HG02610 (cell line): Measurements from ENCODE around the gene NOVA1.
"Not testable (repeated sequence)": the region's sequence is repeated elsewhere in the genome, so short reads cannot be mapped to it uniquely, and the experiment has no call there.

Experiments
- ATAC-seq: cut with Tn5 transposase; IDR thresholded peaks from one replicate; pipeline ENCODE4 v1.9.1; 2021; ENCODE audit warnings: mild to moderate bottlenecking, moderate library complexity; ENCODE audit not compliant: unreplicated experiment

Gene NOVA1, protein sequence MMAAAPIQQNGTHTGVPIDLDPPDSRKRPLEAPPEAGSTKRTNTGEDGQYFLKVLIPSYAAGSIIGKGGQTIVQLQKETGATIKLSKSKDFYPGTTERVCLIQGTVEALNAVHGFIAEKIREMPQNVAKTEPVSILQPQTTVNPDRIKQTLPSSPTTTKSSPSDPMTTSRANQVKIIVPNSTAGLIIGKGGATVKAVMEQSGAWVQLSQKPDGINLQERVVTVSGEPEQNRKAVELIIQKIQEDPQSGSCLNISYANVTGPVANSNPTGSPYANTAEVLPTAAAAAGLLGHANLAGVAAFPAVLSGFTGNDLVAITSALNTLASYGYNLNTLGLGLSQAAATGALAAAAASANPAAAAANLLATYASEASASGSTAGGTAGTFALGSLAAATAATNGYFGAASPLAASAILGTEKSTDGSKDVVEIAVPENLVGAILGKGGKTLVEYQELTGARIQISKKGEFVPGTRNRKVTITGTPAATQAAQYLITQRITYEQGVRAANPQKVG

DNA sequence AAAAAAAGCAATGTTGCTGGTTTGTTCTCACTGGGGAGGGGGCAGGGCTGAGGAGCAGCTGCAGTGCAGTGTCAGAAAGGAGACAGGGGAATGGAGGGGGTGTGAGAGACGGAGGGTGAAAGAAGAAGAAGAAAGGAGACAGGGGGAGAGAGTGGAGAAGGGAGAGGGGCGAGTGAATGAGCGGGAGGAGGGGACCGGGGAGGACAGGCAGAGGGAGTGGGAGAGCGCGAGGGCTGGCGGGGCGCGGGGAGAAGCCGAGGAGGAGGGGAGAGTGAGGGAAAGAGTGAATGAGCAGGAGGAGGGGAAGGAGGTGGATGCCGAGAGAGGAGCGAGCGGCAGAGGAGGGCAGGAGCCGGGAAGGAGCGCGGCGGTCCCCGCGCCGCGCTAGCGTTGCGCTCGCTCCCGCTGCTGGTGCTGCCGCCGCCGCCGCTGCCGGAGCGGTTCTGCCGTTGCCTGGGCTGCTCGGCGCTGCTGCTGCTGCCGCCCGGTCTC lies at the start of gene NOVA1:
Gene NOVA1, minus strand, starts transcription at position 445 of the 492 bp plus-strand sequence. CDS start 597 bp downstream, outside the sequence.
- ATAC-seq, result no peak

DNA sequence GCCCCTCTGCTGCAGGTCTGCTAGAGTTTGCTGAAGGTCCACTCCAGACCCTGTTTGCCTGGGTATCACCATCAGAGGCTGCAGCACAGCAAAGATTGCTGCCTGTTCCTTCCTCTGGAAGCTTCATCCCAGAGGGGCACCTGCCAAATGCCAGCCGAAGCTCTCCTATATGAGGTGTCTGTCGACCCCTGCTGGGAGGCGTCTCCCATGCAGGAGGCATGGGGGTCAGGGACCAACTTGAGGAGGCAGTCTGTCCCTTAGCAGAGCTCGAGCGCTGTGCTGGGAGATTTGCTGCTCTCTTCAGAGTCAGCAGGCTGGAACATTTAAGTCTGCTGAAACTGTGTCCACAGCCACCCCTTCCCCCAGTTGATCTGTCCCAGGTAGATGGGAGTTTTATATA lies 47.2 kb upstream of the NOVA1 start:
- not testable (repeated sequence) for ATAC-seq

DNA sequence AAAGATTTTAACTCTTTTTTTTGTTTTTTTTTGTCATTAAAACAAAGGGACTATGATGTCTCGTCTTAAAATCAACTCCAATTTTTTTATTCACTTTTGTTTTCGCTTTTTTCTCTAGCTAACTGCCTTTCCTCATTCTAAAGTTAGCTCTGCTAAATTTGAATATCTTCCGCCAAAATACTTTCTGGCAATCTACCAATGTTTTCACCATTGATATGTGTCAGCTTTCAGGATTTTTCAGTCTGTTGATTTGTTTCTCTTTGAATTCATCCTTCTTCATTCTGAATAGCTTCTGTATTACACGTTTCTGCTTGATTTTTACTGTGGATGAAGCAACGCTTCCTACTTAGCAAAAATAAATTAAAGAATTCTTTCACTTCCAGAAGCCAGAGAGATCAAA lies 38.7 kb upstream of the NOVA1 start:
- no peak for ATAC-seq

DNA sequence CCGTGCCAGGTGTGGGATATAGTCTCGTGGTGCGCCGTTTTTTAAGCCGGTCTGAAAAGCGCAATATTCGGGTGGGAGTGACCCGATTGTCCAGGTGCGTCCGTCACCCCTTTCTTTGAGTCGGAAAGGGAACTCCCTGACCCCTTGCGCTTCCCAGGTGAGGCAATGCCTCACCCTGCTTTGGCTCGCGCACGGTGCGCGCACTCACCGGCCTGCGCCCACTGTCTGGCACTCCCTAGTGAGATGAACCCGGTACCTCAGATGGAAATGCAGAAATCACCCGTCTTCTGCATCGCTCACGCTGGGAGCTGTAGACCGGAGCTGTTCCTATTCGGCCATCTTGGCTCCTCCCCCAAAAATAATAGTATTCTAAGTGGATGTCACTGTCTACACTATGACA lies 37.1 kb upstream of the NOVA1 start:
- ATAC-seq, result not testable (repeated sequence)

DNA sequence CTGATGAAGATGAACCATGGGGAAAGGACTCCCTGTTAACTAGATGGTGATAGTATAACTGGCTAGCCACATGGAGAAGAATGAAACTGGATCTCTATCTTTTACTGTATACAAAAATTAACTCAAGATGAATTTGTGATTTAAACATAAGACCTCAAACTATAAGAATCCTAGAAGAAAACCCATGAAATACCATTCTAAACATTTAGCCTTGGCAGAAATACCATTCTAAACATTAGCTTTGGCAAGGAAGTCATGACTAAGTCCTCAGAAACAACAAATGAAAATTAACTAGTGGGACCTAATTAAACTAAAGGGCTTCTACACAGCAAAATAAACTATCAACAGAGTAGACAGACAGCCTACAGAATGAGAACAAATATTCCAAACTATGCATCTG lies 28.4 kb upstream of the NOVA1 start:
- ATAC-seq, result no peak

DNA sequence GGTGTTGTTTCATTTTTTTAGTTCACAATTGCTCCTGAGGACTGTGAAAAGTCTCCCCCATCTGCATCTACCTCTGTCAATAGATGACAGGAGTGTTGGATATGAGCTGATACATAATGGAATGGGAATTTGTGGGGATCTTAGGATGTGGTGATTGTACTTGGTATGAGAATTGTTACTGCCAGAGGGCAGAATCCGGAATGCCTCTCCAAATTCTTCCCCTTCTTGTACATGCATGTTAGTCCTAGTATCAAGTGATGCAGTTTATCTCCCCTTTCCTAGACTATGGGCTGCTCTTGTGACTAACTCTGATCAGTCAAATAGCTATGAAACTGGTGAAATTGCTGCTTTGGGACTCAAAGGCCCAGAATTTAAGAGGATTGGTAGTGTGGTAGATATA lies 24.8 kb upstream of the NOVA1 start:
- ATAC-seq, result no peak

DNA sequence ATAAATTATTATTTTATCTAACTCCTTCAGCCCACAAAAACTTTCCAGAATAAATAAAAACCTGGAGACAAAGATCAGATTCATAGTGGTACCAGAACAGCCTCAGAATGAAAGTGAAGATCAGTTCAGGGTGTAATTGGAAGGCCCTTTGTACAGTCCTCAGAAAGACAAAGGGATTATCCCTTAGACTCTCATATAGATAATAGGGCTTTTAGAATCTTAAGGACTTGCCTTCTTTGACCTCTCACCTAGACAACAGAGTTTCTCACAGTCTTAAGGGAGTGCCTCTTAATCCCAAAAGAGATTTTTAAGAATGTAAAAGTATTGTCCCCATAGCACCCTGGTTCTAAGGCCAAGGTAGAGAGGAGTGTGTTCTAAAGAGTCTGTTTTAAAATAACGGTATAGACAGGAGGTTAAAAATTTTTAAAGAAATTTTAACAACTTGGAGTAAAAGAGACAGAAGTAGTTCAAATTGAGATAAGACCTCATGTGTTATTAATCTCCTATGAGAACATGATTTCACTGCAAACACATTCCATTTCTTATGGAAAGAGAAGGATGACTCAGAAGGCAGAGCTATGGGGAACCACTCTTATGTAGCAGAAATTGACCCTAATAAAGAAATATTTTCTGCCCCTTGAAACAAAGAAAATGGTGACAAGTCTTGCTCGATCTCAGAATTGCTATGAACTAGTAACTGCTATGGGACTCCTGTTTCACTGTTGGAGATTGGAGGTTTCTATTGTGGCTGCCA lies 24.2 kb upstream of the NOVA1 start:
- ATAC-seq, result no peak

DNA sequence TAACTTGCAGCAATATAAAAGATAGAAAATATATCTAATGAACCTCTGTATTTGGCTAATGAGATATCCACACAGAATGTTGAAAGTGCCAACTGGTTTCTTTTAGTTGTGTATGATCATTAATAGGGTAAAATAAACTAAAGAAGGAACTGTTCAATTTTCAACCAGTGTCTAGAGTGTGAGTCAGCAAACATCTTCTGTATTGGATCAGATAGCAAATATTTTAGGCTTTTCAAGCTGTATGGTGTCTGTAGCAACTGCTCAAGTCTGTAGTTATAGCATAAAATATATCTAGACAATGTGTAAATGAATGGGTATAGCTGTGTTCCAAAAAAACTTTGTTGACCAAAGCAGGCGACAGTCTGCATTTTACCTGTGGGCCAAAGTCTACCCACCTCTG lies 23.5 kb upstream of the NOVA1 start:
- ATAC-seq, result no peak

DNA sequence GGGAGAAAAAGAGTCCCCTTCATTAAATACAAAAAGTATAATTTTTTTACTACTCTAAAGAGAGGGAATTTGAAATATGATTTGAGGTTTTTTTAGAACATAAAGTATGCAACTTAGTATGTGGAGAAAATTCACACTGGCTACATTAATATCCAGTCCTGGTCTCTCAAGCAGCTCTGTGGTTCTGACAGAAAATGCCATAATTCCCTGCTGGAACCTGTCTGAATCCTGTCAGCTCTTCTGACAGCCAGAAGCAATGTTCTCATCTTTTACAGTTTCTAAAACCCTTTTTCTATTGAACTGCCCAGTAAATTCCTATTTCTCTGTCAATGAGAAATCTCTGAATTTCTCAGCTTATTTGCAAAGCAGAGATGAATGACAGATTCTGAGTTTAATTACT lies 13.4 kb upstream of the NOVA1 start:
- ATAC-seq, result no peak

DNA sequence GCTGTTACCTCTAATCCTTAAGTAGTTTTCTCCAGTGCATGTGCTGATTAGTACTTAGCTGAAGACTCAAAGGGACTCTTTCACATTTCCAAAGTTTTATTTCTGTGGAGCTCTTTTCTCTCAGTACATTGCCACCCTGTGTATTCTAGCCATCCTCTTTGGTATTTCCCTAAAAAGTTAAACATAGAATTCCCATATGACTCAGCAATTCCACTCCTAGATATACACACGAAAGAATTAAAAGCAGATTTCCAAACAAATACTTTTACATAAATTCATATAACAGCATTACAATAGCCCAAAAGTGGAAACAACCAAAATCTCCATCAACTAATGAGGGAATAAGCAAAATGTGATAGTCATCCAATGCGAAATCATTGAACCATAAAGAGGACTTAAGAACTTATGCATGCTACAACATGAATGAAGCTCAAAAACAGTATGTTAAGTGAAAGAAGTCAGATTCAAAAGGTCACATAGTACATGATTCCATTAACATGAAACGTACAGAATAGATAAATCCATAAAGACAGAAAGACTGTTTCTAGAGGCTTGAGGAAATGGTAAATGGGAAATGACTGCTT lies 9.0 kb upstream of the NOVA1 start:
- ATAC-seq, result no peak

DNA sequence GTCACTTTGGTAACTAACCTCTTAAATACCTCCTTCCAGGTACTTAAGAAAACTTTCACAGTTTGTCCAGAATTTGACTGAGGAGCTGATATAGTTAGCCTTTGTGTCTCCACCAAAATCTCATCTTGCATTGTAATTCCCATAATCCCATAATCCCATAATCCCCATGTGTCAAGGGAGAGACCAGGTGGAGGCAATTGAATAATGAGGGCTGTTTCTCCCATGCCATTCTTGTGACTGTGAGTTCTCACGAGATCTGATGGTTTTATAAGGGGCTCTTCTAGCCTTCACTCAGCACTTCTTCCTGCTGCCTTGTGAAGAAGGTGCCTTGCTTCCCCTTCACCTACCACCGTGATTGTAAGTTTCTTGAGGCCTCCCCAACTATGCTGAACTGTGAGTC lies 7.8 kb upstream of the NOVA1 start:
- no peak for ATAC-seq

DNA sequence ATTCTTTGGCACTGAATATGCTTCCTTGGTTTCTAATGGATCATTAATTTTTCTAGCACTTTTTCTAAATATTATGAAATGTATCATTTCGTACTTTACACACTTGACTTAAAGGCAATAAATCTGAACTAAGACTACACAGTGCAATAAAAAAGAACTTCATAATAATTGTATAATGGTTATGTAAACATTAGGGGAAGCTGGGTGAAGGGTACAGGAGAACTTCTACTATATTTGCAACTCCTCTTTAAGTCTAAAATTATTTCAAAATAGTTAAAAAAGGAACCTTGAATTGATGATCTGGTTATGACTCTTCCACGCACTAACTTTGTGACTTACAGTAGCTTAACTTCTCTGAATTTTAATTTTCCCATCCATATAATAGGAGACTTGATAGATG lies 5.1 kb upstream of the NOVA1 start:
- no peak for ATAC-seq

DNA sequence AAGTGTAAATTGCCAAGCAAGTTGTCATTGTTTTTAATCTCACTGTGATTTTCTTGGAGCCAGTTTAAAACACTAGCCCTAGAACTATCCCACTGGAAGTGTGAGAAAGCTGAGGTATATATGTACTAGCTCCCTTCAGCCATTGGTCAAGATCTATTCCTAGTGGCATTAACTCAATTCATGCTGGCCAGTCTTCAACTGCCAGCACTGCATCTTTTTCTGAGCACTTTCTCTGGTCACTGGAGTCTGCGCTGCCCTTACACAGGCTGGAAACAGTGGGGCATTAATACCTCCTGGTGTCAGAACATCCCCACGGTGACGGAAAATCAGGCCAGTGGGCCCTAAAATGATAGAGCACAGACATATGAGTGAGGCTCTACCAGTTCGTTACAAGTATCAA lies 4.0 kb upstream of the NOVA1 start:
- ATAC-seq, result no peak

DNA sequence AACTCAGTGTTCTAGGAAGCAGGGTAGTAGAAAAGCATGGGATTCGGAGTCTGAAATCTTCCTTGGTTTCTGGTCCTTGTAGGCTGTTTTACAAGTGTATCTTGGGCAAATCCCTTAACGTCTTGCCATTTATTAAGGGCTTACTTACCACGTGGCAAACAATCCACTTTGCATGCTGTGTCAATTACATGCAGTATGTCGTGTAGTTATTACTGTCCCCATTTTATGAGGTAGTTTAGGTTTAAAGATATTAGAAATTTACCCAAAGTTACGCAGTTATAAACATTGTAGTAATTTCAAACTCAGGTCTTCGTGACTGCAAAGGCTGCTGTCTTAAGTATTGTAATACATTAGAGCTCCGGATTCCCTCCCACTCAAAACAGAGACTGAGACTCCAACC lies 1.5 kb upstream of the NOVA1 start:
- no peak for ATAC-seq

DNA sequence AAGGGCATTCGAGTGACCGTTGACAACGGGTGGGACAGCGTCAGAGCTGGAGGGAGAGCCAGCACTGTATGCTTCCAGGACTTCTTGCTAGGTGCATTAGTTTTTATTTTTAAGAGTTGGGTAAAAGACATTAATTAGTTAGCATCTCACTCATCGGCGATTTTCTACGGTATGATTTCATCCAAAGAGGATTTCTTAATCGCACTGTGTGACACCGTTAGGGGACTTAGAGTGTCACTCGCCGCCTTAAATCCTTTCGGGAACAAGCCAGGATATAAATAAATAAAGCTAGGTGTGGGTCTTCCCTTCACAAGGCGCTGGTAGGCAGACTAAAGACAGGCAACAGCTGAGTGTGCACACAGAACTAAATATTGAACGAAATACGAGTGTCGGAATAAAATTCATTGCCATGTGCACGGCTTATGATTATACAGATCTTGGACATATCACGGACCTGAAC lies 869 bp upstream of the NOVA1 start:
- ATAC-seq, result no peak

DNA sequence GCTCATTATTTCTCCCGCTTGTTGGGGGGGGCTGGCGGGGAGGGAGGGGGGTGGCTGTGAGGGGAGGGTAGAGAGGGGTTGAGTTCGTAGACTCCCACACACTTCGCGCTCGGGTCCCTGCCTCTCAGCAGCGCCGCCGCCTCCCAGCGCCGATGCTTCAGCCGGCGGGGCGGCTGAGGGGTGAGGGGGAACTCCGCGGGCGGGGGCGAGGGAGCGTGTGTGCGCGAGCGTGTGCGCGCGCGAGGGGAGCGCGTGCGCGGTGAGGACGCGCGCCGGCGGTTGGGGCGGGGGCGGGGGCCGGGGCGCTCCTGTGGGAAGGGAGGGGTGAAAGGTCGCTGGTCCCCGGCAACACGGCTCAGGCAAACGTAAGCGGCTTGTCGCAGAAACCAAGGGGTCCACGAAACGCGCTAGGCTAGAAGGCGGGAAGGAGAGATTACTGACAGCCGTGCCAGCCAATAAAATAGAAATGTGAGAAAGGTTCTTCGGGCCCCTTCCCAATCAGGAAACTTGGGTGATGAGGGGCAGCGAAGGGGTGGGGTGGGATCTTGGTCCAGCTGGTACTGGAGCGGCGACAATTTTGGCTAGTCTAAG lies 343 bp upstream of the NOVA1 start:
- no peak for ATAC-seq

DNA sequence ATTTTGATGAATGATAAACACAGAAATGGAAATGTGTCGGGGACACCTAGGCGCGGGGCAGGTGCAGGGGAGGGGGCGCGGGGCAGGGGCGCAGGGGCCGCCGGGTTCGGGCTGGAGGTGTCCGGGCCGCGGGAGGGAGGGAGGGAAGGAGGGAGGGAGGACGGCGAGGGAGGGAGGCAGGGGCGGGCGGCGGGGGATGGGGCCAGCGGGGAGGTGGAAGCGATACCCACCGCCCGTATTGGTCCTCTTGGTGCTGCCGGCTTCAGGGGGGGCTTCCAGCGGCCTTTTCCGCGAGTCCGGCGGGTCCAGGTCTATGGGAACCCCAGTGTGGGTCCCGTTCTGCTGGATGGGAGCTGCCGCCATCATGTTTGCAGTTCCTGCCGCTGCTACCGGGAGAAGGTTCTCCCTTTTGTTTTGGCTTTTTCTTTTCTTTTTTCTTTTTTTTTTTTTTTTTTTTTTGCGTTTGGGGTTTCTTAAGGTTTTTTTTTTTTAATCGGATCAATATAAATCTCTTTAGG lies 703 bp downstream of the NOVA1 start:
- ATAC-seq, result no peak

DNA sequence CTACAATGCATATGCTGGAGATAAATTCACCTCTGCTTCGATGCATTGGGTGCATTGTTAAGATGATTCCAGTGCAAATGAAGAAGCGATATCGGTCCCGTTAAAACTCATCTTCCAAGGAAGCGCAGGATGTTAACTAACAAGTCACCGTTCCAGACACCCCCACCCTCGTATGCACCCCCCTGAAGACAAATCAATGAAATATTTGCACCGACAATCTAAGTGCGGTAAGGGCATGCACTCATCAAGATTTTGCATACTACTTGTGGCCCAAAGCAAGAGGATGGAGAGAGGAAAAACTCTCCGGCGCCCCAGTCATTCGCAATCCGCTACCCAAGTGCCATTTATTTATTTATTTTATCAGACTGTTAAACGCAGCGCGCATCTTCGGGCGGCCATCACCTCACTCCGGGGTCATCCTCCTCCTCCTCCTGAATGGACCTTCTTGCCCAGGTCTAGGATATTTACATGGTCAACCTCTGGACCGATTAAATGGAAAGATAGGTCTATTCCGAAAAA lies 1.2 kb downstream of the NOVA1 start:
- ATAC-seq, result no peak

DNA sequence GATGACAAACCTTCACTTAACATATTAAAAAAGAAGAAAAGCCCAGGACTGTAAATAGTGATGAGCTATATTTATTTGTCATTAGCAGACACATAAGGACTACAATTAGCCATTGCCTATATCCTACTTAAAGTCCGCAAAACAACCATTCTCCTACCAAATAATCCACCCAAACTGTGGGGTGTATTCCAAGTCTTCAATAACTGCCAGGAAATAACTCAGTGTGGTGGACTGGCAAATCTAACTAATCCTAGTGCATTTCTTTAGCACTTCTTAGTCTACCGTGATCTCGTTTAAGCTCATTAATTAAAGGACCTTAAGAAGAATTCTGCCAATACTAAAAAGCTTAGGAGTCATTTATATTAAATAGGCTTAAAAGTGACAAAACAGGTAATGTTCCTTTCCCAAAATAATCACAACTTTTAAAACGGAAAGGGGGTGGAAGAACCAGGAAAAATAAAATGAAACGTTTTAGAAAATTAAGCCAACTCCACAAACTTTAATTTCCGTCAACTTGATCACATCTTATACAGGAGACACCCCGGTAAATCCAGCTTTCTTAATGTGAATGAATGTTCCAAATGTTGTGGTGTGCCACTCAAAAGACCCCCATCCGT lies 1.8 kb downstream of the NOVA1 start:
- ATAC-seq, result no peak
